ENCODE results near the gene EFHD2. TPM values are rescaled to one million over a fixed set of nuclear protein-coding genes. Genes with fewer than 3 reads are reported as not detected.

Gene EFHD2
- total RNA-seq, 1 experiment from 2014 or later = 69.7 TPM

GRCh38 chr1:15412175-15412800 lies 2.6 kb downstream of the EFHD2 start:
- RAD21 ChIA-PET (ENCODE audit: low non-redundant PET in 1 of 2, low total read pairs in 2 of 2, uncharacterized antibody in 2 of 2, unreplicated experiment in 2 of 2) = no interaction called here
- Histone ChIP-seq H3K9me3 (ENCODE audit: control insufficient read depth in 1 of 2, insufficient read depth in 1 of 2, low read depth in 1 of 2, low read length in 2 of 2) (no peaks in the 10 kb centered on the region), H3K27ac (ENCODE audit: low read depth, low read length) (no peak overlapping the region), H3K36me3 (ENCODE audit: control insufficient read depth in 1 of 2, insufficient read depth in 2 of 2, low read length in 2 of 2) (peaks cover 0 to 19% of the 10 kb centered on the region in 2 experiments; a peak in 1 of 4 replicates), H3K4me2 (ENCODE audit: low read length) (peak overlapping the region; percentile 98; the same call in 1 of the 2 replicates), H4K20me1 (ENCODE audit: insufficient read depth) (no peaks in the 10 kb centered on the region; the same call in 1 of the 2 replicates), H3K4me3 (replicated peaks in 1 of 2; ENCODE audit: low read depth in 1 of 2, low read length in 2 of 2) (no peak overlapping the region), H3K9me2 (ENCODE audit: insufficient read depth) (no peaks in the 10 kb centered on the region), H3K9ac (ENCODE audit: low read length) (no peak overlapping the region), H3K4me1 (ENCODE audit: control insufficient read depth in 1 of 2, insufficient read depth in 2 of 2, low read length in 2 of 2) (peaks cover 13 to 78% of the 10 kb centered on the region in 2 experiments), H3K79me2 (ENCODE audit: insufficient read depth, low read length) (peaks cover 76% of the 10 kb centered on the region), H2AFZ (ENCODE audit: low read depth, low read length, poor library complexity, severe bottlenecking) (no peak overlapping the region), H3K27me3 (ENCODE audit: insufficient read depth, low read length) (no peaks in the 10 kb centered on the region)
- no peak for TF ChIP-seq MAX (IDR thresholded peaks at IDR 0.05)
- CTCF ChIA-PET = no interaction called here
- POLR2A ChIA-PET = no interaction called here
- intact Hi-C loops (cut with micrococcal nuclease) = no loop called here
- no TSS peak for BruUV-seq (replicated peaks)
- ATAC-seq (no peak), DNase-seq (ENCODE audit: low read depth, low spot score) (no peak)

- no peak overlapping the region for H2AFZ ChIP-seq (ENCODE audit: low read depth, low read length, poor library complexity, severe bottlenecking)
- DNase-seq (ENCODE audit: low read depth, low spot score) = no peak
- H3K27me3 ChIP-seq (ENCODE audit: insufficient read depth, low read length) = no peaks in the 10 kb centered on the region
- no peak for TF ChIP-seq MAX (IDR thresholded peaks at IDR 0.05)
- no peak for TF ChIP-seq ZFX (IDR thresholded peaks at IDR 0.05)
- TF ChIP-seq ZNF274 (IDR thresholded peaks at IDR 0.05; ENCODE audit: low read depth, low read length) = no peak
- TF ChIP-seq CEBPB (IDR thresholded peaks at IDR 0.05; ENCODE audit: low read depth) = no peak
- TF ChIP-seq REST (IDR thresholded peaks at IDR 0.05; ENCODE audit: low read depth) = no peak
- RAD21 ChIA-PET (ENCODE audit: low non-redundant PET in 1 of 2, low total read pairs in 2 of 2, uncharacterized antibody in 2 of 2, unreplicated experiment in 2 of 2) = no interaction called here
- H3K4me1 ChIP-seq (ENCODE audit: control insufficient read depth in 1 of 2, insufficient read depth in 2 of 2, low read length in 2 of 2) = peaks cover 15 to 80% of the 10 kb centered on the region in 2 experiments
- H3K9me3 ChIP-seq (ENCODE audit: control insufficient read depth in 1 of 2, insufficient read depth in 1 of 2, low read depth in 1 of 2, low read length in 2 of 2) = no peaks in the 10 kb centered on the region
- H3K9me2 ChIP-seq (ENCODE audit: insufficient read depth) = no peaks in the 10 kb centered on the region
- BruUV-seq (replicated peaks) = no TSS peak
- peaks cover 81% of the 10 kb centered on the region for H3K79me2 ChIP-seq (ENCODE audit: insufficient read depth, low read length)
- CTCF ChIA-PET = no interaction called here
- no peak overlapping the region for H3K4me3 ChIP-seq (replicated peaks in 1 of 2; ENCODE audit: low read depth in 1 of 2, low read length in 2 of 2)
- peaks cover 0 to 19% of the 10 kb centered on the region in 2 experiments; a peak in 1 of 4 replicates for H3K36me3 ChIP-seq (ENCODE audit: control insufficient read depth in 1 of 2, insufficient read depth in 2 of 2, low read length in 2 of 2)
- H3K9ac ChIP-seq (ENCODE audit: low read length) = no peak overlapping the region
- H4K20me1 ChIP-seq (ENCODE audit: insufficient read depth) = no peaks in the 10 kb centered on the region; the same call in 1 of the 2 replicates
- ATAC-seq = no peak
- no peak overlapping the region for H3K4me2 ChIP-seq (ENCODE audit: low read length)
- intact Hi-C loops (cut with micrococcal nuclease) = no loop called here
- POLR2A ChIA-PET = no interaction called here
- no peak overlapping the region for H3K27ac ChIP-seq (ENCODE audit: low read depth, low read length)
These were observed 3.2 kb downstream of the EFHD2 start for GRCh38 chr1:15412843-15413242.

Measured in HCT116 (cell line).